ENCODE data around the gene TAX1BP3. TPM values are rescaled to one million over a fixed set of nuclear protein-coding genes. Genes with fewer than 3 reads are reported as not detected.

The TAX1BP3 gene
- total RNA-seq, 4 donors from 2014 or later = 44.7 to 98.7 (median 74.0) TPM

- Histone ChIP-seq H3K4me3 (no peak overlapping the region), H3K9me3 (no peaks in the 10 kb centered on the region), H3K36me3 (no peaks in the 10 kb centered on the region), H3K27ac (no peak overlapping the region), H3K4me1 (peaks cover 0 to 14% of the 10 kb centered on the region in 2 donors), H3K27me3 (peaks cover 0 to 16% of the 10 kb centered on the region in 2 donors)
- DNase-seq = no peak
- intact Hi-C loops (cut with DNase I; ENCODE audit: low total_unique reads) = no loop called here
- no peak for TF ChIP-seq POLR2A (IDR thresholded peaks at IDR 0.05)
- TF ChIP-seq CTCF (IDR thresholded peaks at IDR 0.05) = no peak
These were observed 23.3 kb upstream of the TAX1BP3 start for GRCh38 chr17:3691617-3692067.

DNA sequence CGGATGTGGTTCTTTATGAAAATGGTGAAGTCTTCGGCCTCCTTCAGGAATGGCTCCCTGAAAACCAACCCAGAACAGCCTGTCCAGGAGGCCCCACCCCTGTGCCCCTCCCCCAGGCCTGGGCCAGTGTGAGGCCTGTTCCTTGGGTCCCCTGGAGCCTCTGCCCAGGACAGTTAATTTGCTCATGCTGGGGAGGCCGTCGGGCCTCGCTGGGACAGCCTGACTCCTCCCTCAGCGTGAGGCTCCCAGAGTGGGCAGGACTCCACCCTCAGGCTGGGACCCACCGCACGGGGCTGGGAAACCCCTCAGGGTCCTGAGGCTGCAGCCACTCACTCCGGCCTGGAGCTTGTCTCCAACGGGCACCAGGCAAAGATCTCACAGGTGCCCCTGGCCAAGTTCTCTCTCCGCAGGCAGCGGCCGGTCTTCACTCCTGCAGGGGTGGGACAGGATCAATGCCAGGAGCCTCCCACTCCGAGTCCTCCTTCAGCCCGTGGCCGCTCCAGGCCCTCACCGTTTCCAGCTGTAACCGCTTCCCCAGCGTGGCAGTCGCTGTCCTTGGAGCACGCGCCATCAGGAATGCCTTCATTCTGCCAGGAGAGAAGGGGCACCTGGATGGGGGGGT is 21.8 kb upstream of the TAX1BP3 start:
- Histone ChIP-seq H3K4me3 (no peak overlapping the region), H3K4me1 (peaks cover 0 to 4% of the 10 kb centered on the region in 2 donors), H3K27ac (no peak overlapping the region), H3K27me3 (peaks cover 0 to 16% of the 10 kb centered on the region in 2 donors), H3K36me3 (no peaks in the 10 kb centered on the region), H3K9me3 (no peaks in the 10 kb centered on the region)
- no peak for DNase-seq
- no peak for TF ChIP-seq POLR2A (IDR thresholded peaks at IDR 0.05)
- TF ChIP-seq CTCF (IDR thresholded peaks at IDR 0.05) = no peak
- intact Hi-C loops (cut with DNase I; ENCODE audit: low total_unique reads) = no loop called here

- Histone ChIP-seq H3K4me1 (no peaks in the 10 kb centered on the region), H3K4me3 (no peak overlapping the region), H3K27me3 (peaks cover 0 to 11% of the 10 kb centered on the region in 2 donors), H3K36me3 (no peaks in the 10 kb centered on the region), H3K9me3 (no peaks in the 10 kb centered on the region), H3K27ac (no peak overlapping the region)
- intact Hi-C loops (cut with DNase I; ENCODE audit: low total_unique reads) = no loop called here
- no peak for TF ChIP-seq POLR2A (IDR thresholded peaks at IDR 0.05)
- TF ChIP-seq CTCF (IDR thresholded peaks at IDR 0.05) = no peak
- no peak for DNase-seq
These were observed 21.1 kb upstream of the TAX1BP3 start for GRCh38 chr17:3689262-3690093.

GRCh38 chr17:3688852-3689261 is 20.5 kb upstream of the TAX1BP3 start:
- intact Hi-C loops (cut with DNase I; ENCODE audit: low total_unique reads) = no loop called here
- TF ChIP-seq POLR2A (IDR thresholded peaks at IDR 0.05) (no peak), CTCF (IDR thresholded peaks at IDR 0.05) (no peak)
- peaks cover 0 to 6% of the 10 kb centered on the region in 2 donors for H3K27me3 ChIP-seq

DNA sequence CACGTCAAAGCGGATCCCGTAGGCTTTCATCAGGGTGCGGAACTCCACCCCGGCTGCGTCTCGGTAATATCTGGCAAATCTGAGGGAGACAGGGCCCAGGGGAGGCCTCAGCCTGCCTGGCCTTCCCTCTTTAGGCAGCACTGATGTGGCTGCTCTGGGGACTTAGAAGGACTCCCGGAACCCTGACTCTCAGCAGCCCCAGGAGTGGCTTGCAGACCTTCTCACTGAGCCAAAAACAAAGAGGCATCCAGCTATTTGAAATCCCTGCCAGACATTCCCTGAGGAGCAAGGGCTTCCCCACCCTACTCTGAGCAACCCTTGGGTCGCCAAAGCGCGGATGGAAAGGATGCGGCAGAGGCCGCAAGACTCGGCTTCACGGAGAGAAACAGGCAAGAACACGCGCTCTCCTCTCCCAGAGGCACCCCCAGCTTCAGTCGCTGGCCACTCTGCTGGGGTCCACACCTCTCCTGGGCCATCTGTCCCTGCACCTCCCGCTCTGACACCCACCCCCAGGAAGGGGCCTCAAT is 19.7 kb upstream of the TAX1BP3 start:
- Histone ChIP-seq H3K4me1 (no peaks in the 10 kb centered on the region), H3K27ac (no peak overlapping the region), H3K4me3 (no peak overlapping the region), H3K27me3 (peaks cover 0 to 5% of the 10 kb centered on the region in 2 donors), H3K9me3 (no peaks in the 10 kb centered on the region), H3K36me3 (no peaks in the 10 kb centered on the region)
- TF ChIP-seq POLR2A (IDR thresholded peaks at IDR 0.05) (no peak), CTCF (IDR thresholded peaks at IDR 0.05) (no peak)
- no peak for DNase-seq
- intact Hi-C loops (cut with DNase I; ENCODE audit: low total_unique reads) = no loop called here

More at GRCh38 chr17:3688852-3689261, 20.5 kb upstream of the TAX1BP3 start:
- Histone ChIP-seq H3K36me3 (no peaks in the 10 kb centered on the region), H3K4me3 (no peak overlapping the region), H3K27ac (no peak overlapping the region), H3K4me1 (no peaks in the 10 kb centered on the region), H3K9me3 (no peaks in the 10 kb centered on the region)
- DNase-seq = no peak
